AG09319 (cell line): ENCODE data around the gene HDAC4.

ENCODE experiments used
- DNase-seq: peaks from one replicate; pipeline ENCODE4 v3.0.0-alpha.2; 2010; ENCODE audit warnings: low read depth; ENCODE audit errors: extremely low read depth
- CTCF ChIP-seq: IDR thresholded peaks from 2 replicates; pipeline ENCODE4 v1.5.1; 2011; ENCODE audit warnings: low read depth, mild to moderate bottlenecking, inconsistent platforms, low read length, moderate library complexity

The HDAC4 gene

DNA sequence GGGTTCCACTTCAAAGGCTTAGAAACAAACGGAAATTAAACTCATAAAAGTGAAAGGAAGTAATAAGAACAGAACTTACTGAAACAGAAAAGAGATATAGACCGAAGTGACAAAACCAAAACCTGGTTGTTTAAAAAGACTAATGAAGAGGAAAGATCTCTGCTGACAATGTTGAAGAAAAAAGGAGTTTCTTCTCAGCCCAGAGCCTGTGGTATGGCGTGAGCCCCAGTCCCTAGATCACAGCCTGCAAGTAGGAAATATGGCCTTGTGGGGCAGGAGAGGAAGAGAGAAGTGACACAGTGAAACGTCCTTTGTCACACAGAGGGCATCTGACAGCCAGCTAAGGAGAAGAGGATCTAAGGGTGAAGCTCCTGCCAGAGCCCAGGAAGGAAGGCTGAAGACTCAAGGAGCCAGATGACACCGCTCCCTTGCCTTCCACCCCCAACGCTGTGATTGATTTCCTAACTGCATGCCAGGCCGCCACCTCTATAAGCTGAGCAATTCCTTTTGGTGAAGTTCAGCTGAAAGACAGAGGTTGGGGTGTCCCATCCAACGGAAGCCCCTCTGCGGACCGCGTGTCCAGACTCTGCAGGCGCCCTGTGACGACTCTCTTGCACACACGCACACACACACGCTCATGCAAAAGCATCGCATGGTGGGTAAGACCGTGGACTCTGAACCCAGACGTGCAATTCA, 141.1 kb downstream of the HDAC4 start:
- no peak for TF ChIP-seq CTCF
- DNase-seq, result no peak

DNA sequence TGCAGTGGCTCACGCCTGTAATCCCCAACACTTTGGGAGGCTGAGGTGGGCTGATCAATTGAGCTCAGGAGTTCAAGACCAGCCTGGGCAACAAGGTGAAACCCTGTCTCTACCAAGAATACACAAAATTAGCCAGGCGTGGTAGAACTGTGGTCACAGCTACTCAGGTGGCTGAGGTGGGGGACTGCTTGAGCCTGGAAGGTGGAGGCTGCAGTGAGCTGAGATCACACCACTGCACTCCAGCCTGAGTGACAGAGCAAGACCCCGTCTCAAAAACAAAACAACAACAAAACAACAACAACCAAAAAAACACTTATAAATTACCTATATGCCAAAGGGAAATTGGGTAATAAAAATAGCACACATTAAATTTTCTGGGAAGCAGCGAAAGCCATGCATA, 141.6 kb downstream of the HDAC4 start:
- no peak for DNase-seq
- no peak for TF ChIP-seq CTCF

GRCh38 chr2:239258248-239258647, 142.6 kb downstream of the HDAC4 start:
- DNase-seq, result no peak
- TF ChIP-seq CTCF, result no peak

DNA sequence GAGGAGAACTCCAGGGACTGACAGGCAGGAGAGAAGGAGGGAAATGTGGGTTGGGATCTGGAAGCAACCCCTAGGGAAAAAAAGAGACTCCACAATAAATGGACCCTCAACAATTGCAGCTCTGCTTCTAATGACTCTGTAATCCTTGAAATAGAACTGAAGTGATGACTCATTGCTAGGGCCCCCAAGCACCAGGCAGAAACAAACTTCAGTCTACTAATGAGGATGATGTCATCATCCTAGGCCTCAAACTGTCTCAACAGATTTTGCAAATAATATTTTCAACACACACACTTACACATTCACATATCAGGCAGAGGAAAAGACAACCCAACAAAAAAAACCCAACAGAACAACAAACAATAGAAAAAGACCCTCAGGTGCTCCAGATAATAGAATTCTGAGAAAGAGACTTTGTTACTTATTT, 143.3 kb downstream of the HDAC4 start:
- no peak for DNase-seq
- no peak for TF ChIP-seq CTCF

DNA sequence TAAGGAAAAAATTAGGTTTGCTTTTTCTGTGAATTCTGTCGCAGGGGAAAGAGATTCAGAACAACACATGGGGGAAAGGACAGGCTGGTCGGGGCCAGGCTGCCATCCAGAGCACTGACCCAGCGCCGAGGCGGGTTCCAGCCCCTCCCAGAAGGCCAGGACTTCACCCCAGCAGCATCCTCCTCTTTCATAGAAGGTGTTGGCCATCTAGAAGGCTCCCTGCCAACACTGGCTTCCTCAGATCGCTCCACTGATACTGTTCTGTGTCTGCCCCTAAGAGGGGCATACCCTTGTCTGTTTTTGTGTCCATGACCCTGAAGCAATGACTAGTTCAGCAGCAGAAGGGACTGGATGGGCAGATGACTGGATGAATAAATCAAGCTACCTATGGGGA, 144.5 kb downstream of the HDAC4 start:
- no peak for TF ChIP-seq CTCF
- no peak for DNase-seq

DNA sequence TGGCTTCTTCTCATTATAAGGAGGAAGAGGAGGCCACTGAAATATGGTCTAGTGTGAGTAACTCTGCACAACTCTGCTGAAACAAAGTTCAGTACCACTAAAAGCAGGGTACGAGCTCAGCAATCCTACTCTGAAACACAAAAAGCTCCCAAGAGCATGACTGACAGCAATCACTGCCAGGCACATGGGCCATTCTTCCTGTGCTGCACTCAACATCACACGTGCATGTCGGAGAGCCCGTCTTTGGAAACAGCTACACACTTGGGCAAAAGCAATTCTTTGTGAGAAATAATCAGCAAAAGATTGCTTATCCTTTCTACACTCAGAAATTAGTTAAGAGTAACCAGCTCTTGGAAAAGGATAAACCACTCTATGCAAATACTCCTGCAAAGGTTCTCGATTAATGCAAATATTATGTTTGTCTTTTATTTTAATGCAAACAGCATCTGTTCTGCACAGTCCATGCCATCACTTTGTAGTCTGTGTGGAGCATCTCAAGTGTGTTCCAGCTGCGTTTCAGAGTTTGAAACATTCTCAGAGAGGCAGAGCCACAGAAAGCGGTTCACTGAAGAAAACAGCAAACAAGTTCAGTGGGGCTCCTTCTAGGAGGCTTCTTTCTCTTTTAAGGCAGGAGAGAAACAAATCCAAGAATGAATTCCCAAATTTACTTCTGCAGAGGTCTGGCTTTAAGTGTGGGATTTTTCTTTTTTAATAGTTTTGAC, 145.0 kb downstream of the HDAC4 start:
- DNase-seq, result no peak
- TF ChIP-seq CTCF, result no peak

GRCh38 chr2:239255218-239255617, 145.6 kb downstream of the HDAC4 start:
- DNase-seq, result no peak
- TF ChIP-seq CTCF, result no peak
